Measurements from ENCODE around the gene RIC1.

DNA sequence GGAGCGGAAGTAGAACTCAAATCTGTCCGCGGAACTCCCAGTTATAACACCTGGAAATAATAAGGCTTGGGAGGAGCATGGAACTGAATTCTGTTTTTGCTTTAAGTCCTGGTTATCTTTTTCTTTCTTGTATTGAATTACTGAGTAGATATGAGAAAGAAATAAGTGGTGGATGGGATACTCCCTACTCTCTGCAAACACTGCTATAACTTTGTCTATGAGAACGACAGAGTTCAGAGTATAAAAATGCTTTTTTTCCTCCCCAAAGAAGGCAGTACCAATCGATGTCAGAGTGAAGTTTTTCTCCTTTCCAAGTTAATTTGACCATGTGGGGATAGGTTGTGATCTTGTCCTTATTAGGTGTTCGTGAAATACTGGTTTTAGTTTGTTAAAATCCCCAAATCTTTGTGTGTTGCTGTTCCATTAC lies 1.2 kb downstream of the RIC1 start:
- TF ChIP-seq ZNF384 (IDR thresholded peaks at IDR 0.05) (no peak), L3MBTL2 (conservative IDR thresholded peaks at IDR 0.05) (no peak), FOXM1 (IDR thresholded peaks at IDR 0.05; ENCODE audit: borderline replicate concordance) (no peak), FOXA1 (IDR thresholded peaks at IDR 0.05) (no peak), FOXK2 (IDR thresholded peaks at IDR 0.05) (no peak)

Measured in HEK293T (cell line).